ENCODE data around the gene FBXO31.

- no peak for TF ChIP-seq CTCF (IDR thresholded peaks at IDR 0.05; ENCODE audit: low read length)
- TF ChIP-seq EZH2 (IDR thresholded peaks at IDR 0.05; ENCODE audit: borderline replicate concordance, low read length): no peak
Measured at GRCh38 chr16:87322360-87322759, 61.2 kb downstream of the FBXO31 start.
